Measurements from ENCODE around the gene KLK3.
"Not testable (repeated sequence)": the region's sequence is repeated elsewhere in the genome, so short reads cannot be mapped to it uniquely, and the experiment has no call there.

Gene KLK3

GRCh38 chr19:50854636-50855410 is at the start of gene KLK3:
Gene KLK3 (plus strand): TSS chr19:50854915. CDS start chr19:50854956, 41 bp downstream.
- no peak for DNase-seq

GRCh38 chr19:50808856-50809255 is 45.9 kb upstream of the KLK3 start:
- DNase-seq = no peak

DNA sequence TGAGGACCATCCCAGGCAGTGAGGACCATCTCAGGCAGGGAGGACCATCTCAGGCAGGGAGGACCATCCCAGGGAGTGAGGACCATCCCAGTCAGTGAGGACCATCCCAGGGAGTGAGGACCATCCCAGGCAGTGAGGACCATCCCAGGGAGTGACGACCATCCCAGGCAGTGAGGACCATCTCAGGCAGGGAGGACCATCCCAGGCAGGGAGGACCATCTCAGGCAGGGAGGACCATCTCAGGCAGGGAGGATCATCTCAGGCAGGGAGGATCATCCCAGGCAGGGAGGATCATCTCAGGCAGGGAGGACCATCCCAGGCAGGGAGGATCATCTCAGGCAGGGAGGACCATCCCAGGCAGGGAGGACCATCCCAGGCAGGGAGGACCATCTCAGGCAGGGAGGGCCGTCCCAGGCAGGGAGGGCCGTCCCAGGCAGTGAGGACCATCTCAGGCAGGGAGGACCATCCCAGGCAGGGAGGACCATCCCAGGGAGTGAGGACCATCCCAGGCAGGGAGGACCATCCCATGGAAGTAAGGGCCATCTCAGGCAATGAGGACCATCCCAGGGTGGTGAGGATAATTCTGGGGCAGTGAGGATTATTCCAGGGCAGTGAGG is 43.0 kb upstream of the KLK3 start:
- not testable (repeated sequence) for DNase-seq

DNA sequence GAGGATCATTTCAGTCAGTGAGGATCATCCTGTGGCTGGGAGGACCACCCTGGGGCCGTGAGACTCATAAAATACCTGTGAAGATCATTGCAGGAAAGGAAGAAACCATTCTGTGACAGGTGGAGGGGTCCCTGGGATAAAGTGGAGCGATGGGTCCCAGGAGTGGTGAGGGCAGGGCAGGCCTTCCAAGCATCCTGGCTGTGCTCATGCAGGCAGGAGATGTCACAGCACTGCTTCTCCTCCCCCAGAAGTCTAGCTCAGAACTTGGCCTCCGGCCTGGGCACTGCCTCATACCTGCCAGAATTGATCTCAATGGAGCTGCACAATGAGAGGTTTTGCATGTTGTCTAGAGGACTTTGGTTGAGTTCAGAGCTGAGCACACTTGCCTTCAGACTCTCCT is 42.2 kb upstream of the KLK3 start:
- no peak for DNase-seq

GRCh38 chr19:50814883-50815282 is 39.8 kb upstream of the KLK3 start:
- DNase-seq = no peak

- no peak for DNase-seq
Observed at GRCh38 chr19:50815439-50815838, 39.3 kb upstream of the KLK3 start.

DNA sequence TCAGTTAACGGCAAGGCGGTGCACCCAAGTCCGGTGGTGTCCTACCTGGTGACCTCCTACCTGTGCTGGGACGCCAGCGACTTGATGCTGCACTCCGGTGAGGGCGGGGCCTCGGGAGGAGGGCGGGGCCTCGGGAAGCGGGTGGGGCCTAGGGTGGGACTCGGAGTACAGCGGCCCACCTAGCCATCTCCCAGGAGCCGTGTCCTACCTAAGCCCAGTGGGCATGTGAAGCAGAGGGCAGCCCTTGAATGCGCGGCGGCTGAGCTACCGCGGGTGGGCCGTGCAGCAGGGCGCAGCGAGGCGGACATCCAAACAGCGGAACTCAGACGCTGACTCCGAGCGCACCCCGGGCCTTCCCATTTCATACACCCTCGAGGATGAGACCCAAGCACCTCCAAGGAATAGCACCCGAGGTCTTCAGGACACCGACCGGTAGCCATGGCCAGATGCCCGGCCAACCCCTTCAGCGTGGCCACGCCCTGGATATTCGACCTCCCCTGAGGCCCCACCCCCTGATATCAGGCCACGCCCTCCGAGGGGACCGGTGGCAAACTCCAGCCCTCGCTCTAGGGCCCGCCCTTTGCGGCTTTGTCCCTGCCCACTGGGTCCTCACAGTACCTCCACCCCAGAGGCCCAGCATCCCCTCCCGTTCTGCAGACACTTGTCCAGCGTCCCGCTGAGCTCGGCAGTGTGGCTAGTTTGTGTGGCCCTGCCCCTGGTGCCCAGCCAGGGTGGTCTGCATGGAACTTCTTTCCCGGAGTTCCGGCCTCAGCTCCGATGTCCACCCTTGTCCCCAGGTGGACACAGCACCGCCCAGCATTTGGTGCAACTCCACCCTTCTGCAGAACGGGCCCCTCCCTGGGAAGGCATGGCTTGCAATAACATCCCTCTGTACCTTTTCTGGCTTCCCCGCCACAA is 36.5 kb upstream of the KLK3 start:
- no peak for DNase-seq

DNA sequence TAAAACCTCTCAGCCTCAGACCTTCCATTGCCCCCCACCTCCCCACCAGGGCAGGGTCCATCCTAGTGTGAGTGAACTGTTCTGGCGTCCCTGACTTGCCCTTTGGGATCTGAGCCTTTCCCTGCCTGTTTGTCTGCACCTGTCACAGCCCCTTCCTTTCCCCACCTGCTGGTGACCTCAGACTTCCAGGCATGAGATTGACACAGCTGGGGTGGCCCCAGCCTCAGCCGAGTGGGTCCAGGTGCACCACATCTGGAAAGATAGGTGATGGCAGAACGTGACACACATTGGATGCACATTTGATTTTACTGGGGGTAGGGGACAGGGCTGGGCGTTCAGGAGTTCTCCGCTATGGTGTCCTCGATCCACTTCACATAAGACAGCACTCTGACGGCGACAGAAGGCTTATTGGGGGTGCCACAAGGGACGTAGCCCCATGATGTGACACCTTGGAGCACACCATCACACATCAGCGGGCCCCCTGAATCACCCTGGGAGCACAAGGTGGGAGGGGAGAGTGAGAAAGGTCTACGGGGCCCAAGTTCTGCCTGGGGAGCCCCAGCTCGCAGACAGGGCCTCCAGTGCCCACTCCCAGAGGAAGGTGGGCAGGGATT is 35.7 kb upstream of the KLK3 start:
- DNase-seq = no peak

- no peak for DNase-seq
Observed at GRCh38 chr19:50819636-50820035, 35.1 kb upstream of the KLK3 start.

DNA sequence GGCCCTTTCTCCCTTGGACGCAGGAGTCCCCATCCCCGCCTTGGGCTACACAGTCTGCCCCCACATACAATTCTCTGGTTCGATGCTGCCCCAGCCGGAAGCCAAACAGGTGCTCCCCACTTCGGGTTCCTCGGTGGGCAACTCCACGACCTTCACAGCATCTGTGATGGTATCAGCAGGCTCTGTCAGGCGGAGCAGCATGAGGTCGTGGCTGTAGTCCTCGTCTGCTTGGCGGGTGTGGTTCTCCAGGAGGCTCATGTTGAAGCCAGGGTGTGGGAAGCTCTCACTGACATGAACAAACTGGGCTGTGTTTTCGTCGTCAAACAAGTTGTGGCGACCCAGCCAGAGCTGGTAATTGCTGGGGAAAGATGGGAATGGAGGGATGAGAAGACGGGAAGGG is 34.6 kb upstream of the KLK3 start:
- DNase-seq = no peak

DNA sequence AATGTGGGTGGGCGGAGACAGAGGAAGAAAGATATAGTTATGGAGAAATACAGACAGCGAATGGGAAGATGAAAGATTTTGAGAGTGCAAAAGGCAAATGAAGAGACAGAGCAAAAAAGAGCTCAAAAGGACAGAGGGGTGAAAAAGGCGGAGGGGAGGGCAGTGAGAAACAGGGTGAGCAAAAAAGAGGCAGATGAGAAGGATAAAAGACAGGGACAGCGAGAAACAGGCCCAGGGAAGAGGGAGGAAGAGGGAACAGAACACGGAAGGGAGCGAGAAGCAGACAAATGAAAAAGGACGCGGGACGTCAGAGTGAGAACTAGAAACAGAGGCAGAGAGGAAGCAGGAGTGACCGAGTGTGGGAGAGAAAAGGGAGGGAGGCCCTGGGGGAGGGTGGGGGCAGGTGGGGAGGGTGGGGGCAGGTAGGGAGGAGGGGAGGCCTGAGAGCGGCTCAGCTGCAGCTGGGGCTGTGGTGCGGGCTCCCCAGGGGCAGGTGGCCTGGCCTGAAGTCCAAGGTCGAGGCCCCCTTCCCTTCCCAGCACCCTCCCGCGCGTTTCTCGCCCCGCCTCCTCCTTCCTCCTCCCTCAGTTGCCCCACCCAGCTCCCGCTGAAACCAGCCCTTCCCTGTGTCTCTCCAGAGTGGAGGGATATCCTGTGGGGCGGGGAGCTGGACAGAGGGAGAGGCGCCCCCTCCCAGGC is 34.0 kb upstream of the KLK3 start:
- no peak for DNase-seq

GRCh38 chr19:50821248-50821612 is 33.5 kb upstream of the KLK3 start:
- DNase-seq = no peak

DNA sequence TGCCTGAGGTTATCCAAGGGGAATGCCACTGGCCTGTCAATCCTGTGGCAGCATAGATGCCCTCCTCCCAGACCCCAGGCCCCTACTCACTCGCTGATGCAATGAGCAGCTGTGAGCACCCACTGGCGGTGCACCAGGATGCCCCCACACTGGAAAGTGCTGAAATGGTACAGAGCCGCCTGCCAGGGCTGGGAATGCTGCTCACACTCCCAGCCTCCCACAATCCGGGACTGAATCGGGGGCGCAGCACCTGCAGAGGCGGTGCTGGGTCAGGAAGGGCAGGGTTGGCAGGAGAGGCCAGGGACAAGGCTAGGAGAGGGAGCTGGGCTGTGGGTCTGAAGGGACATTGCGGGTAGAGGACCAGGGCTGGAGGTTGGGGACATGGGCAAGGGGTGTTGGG is 33.1 kb upstream of the KLK3 start:
- DNase-seq = no peak

DNA sequence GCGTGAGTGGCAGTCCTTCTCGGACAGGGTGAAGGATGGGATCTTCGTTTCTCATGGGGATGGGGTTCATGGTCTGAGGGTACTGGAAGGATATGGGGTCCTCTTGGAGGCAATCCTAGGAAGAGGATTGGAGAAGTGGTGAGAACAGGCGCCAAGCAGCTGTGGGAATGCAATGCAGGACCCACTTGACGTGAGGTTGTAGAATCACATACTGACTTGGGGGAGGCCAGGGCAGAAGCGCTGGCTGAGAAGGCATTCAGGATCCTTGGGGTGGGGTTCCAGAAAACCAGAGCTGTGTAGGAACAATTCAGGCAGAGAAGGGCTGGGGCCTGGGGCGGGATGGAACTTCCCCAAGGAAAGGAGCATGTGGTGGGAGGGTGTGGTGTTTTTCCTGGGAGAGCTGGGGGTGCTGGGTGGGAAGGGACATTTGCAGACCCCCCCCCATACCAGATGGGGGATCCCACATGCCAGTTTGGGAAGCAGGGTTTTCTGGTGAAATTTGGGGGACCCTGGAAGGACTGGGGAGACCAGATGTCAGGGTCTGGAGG is 32.0 kb upstream of the KLK3 start:
- DNase-seq = no peak

DNA sequence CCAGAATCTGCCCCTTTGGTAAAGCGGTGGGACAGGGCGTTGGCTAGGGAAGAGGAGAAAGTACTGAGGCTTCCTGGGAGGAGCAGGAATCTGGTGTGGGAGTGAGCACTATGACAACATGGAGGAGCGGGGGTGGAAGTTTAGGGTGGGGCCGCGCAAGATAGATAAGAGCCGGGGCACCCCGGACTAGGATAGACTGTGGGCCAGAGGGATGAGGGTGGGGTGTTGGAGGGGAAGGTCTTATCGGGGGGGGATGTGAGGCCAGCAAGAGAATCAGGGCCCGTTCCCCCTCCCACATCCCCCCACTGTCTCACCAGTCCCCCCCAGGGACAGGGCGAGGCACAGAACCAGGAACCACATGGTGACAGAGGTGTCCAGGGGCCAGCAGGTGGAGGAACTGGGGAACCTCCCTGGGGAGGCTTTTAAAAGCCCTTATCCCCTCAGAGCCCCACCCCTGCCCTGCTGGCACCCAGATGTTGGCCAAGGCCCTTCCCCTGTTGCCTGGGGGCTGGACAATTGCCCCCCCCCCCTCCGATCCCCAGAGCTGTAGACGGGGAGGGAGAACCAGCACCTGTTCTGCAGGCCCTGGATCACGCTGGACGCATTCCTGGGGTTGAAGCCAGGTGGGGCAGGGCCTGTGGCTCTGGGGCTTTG is 31.2 kb upstream of the KLK3 start, which contains the start of gene KLK1:
KLK1 (minus strand) TSS at position 399 of the 654 bp plus-strand sequence; CDS start at position 360, 39 bp downstream.
- no peak for DNase-seq

- no peak for DNase-seq
Observed at GRCh38 chr19:50826492-50827240, 28.0 kb upstream of the KLK3 start.

GRCh38 chr19:50827476-50827875 is 27.2 kb upstream of the KLK3 start:
- DNase-seq = no peak

- DNase-seq = no peak
Observed at GRCh38 chr19:50829801-50830200, 24.9 kb upstream of the KLK3 start.

DNA sequence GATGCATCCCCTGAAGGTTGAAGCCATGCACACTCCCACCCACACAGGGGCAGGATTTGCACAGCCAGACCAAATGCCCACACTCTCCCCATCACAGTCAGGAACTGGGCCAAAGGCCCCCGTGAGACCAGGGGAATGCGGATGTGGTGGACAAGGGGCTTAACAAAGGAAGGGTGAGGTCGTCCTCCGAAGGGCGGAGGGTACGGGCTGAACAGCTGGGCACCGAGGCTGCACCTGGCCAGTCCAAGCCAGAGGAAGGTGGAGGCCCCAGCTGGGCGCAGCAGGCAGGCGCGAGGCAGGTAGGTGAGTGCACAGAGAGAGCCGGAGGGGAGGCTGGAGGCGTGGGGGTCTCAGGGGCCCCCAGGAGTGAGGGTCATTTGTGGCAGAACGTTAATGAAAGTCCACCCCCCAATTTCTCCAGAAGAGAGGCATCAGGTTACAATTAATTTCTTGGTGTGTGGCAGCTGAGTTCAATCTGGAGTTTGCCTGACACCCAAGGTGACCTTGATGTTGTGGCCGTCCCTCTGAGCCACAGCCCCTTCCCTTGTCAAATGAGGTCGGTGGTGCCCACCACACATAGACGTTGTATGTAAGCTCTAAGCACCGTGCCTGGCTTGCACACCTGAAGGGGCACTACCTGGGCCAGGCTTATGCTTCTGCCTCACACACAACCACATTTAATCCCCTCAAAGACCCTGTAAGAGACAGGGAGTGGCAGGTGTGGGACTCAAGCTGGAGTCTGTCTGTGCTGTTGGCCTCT is 24.3 kb upstream of the KLK3 start:
- DNase-seq = no peak

GRCh38 chr19:50831026-50831396 is 23.7 kb upstream of the KLK3 start:
- DNase-seq = no peak
